Cardiac septum (tissue), 1 donor: Measurements from ENCODE around the gene THAP3. TPM values are rescaled to one million over a fixed set of nuclear protein-coding genes. Genes with fewer than 3 reads are reported as not detected.
"Not testable (repeated sequence)": the region's sequence is repeated elsewhere in the genome, so short reads cannot be mapped to it uniquely, and the experiment has no call there.

ENCODE experiments used
- DNase-seq: peaks from one replicate; pipeline ENCODE4 v3.0.0-alpha.2; 2020; ENCODE audit warnings: low spot score
- intact Hi-C: fragments of 100-400 bp; cut with DNase I; formaldehyde crosslinking; loops from one replicate; pipeline ENCODE4 v1.14.0; 2022
- total RNA-seq: library from RNA; stranded (reverse); fragmentation: NEBNext Ultra II Directional; extraction: Animal tissue kit (Norgen Biotek cat#: 25700); gene quantifications from one replicate; pipeline ENCODE4 v1.2.1, GENCODE V29; 2021
- donor health status: DM: no; HTN: no; CAD: no.

THAP3 gene
- total RNA-seq, 1 donor from 2014 or later, result 8.8 TPM

DNA sequence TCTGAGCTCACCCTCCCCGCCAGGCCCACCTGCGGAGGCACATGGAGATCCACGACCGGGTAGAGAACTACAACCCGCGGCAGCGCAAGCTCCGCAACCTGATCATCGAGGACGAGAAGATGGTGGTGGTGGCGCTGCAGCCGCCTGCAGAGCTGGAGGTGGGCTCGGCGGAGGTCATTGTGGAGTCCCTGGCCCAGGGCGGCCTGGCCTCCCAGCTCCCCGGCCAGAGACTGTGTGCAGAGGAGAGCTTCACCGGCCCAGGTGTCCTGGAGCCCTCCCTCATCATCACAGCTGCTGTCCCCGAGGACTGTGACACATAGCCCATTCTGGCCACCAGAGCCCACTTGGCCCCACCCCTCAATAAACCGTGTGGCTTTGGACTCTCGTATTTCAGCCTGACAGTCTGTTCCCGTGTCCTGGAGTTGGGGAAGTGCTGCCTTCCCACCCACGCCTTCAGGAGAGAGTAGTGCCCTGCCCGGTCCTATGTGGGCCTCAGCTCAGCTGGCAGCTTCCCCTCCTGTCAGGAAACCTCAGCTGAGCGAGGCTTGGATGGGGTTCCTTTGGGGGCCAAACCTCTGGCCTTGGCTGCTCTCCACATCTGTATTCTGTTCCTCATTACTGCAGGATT, 35.7 kb upstream of the THAP3 start:
- no peak for DNase-seq
- intact Hi-C loops, result no loop called here

GRCh38 chr1:6590046-6590445, 34.6 kb upstream of the THAP3 start:
- intact Hi-C loops, result no loop called here
- no peak for DNase-seq

DNA sequence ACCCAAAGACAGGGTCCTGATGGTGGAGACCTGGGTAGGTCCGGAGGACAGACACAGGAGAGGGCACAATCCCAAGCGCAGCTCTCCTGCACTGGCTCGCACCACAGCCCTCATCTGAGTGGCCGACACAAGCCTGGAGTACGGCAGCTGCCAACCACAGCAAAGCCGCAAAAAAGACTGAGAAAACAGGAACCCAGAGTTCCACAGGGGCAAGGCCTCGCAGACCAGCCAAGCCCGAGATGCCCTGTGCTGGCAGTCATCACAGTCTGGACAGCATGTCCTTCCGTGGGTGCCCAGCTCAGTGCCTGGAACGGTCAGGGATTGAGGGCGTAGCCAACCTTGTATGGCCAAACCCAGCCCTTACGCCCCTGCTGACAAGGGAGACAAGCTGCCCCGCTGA, 33.4 kb upstream of the THAP3 start:
- DNase-seq, result no peak
- intact Hi-C loops, result no loop called here

DNA sequence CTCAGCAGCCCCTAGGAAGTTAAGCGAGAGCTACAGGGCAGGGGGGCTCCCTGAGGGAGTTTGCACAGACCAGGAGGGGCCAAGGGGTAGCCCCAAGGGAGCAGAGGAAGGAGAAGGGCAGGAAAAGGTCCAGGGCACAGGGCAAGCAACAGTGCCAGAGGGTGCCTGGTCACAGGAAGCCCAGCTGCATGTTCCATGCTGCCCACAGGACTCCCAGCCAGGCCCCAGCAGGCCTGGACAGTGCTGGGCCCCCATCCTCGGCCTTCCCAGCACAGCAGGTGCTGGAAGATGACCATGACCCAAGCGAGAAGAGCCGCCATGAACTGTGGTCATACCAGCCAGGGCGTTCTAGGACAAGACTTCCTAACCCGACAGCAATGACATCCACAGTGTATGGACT, 33.0 kb upstream of the THAP3 start:
- intact Hi-C loops, result no loop called here
- DNase-seq, result no peak

DNA sequence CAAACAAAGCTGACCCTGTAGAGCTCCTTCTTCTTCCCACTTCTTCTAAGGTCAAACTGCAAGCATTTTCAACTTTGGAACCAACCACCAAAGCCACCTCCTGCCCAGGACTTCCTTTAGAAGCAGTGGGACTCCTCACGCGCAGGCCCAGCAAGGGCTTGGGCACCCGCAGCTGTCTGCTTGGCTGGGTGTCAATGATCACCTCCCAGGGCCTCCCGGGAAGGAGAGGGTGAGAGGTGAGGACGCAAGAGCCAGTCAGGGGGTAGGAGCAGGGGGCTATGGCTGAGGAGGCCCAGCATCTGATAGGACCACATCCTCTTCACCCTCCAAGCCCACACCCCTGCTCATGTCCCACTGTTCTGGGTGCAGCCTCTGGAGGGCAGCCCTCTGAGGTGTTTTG, 32.2 kb upstream of the THAP3 start:
- intact Hi-C loops, result no loop called here
- DNase-seq, result no peak

DNA sequence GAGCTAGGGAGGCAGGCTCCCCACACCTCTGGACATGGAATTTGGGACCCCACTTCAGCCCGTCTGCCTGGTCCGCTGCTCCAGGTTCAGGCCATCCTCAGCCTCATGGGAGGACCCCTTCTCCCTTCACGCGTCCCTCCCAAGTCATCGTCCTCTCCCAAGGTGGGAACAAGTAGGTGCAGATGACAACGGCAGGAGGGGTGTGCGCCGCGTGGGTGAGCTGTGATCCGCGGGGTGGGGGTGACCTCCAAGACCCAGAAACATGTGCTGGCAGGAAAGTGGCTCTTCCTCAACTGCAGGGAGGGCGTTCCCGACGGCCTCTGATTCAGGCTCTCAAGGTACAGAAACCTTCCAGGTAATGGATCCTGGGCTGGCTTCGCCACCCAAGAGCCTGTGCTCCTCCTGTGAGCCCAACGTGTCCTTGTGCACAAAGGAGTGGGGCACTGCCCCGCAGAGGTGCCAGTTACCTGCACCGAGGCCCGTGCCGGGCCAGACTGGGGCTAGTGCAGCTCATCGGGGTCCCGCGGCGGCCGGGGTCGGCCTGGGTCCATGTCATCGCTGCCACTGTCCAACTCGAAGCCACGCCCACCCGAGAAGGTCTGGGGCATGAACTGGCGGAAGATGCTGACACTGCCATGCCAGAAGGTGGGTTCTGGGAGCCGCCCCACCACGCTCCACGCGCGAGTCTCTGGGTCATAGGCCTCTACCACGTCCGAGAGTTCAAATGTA, 31.6 kb upstream of the THAP3 start:
- intact Hi-C loops, result no loop called here

GRCh38 chr1:6593810-6594209, 30.9 kb upstream of the THAP3 start:
- intact Hi-C loops, result no loop called here

More for the DNA sequence above, 31.6 kb upstream of the THAP3 start:
- DNase-seq, result no peak

GRCh38 chr1:6594977-6595740, 29.5 kb upstream of the THAP3 start:
- DNase-seq, result no peak
- intact Hi-C loops, result no loop called here

More at GRCh38 chr1:6593810-6594209, 30.9 kb upstream of the THAP3 start:
- no peak for DNase-seq

- intact Hi-C loops, result no loop called here
- no peak for DNase-seq
Observed at GRCh38 chr1:6596351-6596750, 28.3 kb upstream of the THAP3 start.

DNA sequence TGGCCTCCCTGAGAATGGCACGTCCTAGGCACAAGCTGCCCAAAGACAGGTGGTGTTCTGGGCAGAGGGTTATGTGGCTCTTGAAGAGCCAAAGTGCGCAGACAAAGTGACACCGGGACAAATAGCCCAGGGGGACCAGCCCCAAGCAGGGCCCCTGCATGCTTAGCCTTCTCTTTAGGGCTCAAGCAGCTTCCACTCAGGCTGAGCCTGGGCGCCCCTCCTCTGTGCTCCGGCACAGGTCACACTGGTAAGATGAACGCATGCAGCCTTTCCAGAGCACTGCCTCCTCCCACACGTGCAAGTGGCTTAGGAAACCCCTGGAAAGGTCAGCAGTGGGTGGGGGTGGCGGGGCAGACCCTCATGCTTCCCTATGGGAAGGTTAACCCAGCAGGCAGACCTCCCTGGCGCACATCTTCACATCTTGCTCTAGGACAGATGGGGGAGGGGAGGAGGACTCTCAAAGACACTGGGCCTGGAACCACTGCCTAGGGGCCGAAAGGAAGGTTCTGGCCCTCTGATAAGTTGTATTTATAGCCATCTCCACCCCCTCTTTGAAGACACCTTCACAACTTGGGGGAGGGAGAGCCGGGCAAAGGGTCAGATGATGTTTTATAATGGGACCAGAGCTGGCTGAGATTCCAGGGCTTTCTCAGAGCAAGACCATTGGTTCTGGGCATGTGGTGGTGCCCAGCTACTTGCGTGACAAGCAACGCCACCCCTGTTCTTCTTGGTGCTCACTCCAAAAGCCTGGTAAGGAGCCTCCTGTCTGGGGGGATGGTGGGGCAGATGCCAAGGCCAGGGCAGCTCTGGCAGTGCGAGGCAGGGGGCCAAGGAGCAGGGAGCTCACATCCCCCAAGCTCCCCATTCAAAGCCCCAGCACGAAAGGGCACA, 27.5 kb upstream of the THAP3 start:
- intact Hi-C loops, result no loop called here
- no peak for DNase-seq

- no peak for DNase-seq
Observed at GRCh38 chr1:6597777-6598131, 26.9 kb upstream of the THAP3 start.

GRCh38 chr1:6599141-6599975, 25.3 kb upstream of the THAP3 start:
- DNase-seq, result no peak
- intact Hi-C loops, result no loop called here

More at GRCh38 chr1:6597777-6598131, 26.9 kb upstream of the THAP3 start:
- intact Hi-C loops, result loop anchor here (1.0 kb wide), 1 partner anchor 17 kb away; no protein-coding TSS in a partner anchor

DNA sequence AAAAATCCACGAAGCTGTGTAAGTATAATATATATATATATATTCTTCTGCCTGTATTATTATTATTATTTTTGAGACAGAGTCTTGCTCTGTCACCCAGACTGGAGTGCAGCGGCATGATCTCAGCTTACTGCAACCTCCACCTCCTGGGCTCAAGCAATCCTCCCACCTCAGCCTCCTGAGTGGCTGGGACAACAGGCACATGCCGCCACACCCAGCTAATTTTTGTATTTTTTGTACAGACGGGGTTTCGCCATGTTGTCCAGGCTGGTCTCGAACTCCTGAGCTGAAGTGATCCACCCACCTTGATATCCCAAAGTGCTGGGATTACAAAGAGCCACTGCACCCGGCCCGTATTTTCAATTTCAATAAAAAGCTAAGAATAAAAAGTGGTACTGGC, 24.7 kb upstream of the THAP3 start:
- DNase-seq, result not testable (repeated sequence)
- intact Hi-C loops, result loop anchor here (2.0 kb wide), 1 partner anchor 25 kb away; the partner anchor contains the start of gene THAP3

DNA sequence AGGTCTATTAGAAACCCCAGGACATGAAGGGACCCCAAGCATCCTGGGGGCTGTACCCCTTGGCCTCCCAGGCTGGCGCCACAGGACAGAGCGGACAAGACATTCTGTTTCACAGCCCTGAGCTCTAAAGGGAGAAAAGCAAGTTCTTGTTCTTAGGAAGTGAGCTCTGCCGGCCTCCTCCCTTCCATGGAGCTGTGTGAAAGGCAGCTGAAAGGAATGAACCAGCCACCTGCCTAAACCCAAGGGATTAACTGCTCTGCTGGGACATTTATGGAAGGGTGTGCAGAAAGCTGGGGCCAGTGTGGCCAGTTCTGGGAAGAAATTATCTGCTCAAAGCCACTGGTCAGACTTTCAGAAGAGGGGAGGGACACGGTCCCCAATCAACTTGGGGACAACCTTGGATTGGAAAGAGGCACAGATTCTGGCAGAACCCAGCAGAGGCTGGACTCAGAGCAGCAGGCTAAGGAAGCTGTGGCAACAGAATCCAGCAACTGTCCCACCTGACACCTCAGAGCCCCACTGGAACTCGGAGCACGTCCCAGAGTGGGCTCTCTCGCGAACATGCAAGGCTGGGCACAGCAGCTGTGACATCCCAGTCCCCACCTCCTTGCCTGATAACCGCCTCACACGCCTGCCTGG, 24.1 kb upstream of the THAP3 start:
- no peak for DNase-seq
- intact Hi-C loops, result loop anchor here (2.0 kb wide), 1 partner anchor 24 kb away; the partner anchor contains the start of gene THAP3

- peak; percentile 94 for DNase-seq
- intact Hi-C loops, result loop anchor here (2.0 kb wide), 1 partner anchor 24 kb away; the partner anchor contains the start of gene THAP3
Observed at GRCh38 chr1:6601049-6601922, 23.4 kb upstream of the THAP3 start.

GRCh38 chr1:6601923-6602668, 22.6 kb upstream of the THAP3 start:
- peak; percentile 80 for DNase-seq
- intact Hi-C loops, result loop anchor here (2.0 kb wide), 1 partner anchor 23 kb away; the partner anchor contains the start of gene THAP3
